ENCODE measurements around the gene ZNF304.

DNA sequence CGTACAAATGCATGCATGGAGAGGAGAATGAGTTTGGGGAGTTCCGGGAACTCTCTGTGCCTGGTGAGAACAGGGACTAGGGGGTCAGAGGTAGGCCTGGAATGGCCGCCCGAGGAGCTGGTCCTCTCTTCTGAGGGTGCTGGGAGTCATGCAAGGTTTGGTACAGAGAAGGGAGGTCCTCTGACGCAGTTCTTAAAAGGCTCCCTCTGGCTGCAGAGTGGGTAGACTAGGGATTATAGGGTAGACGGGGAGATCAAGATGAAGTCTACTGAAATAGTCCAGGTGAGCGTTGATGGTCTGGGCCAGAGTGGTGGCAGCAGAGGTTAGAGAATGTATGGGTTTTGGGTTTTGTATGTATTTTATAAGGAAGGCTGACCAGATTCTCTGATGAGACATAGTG lies 796 bp downstream of the ZNF304 start:
- TF ChIP-seq, protein P1, sequence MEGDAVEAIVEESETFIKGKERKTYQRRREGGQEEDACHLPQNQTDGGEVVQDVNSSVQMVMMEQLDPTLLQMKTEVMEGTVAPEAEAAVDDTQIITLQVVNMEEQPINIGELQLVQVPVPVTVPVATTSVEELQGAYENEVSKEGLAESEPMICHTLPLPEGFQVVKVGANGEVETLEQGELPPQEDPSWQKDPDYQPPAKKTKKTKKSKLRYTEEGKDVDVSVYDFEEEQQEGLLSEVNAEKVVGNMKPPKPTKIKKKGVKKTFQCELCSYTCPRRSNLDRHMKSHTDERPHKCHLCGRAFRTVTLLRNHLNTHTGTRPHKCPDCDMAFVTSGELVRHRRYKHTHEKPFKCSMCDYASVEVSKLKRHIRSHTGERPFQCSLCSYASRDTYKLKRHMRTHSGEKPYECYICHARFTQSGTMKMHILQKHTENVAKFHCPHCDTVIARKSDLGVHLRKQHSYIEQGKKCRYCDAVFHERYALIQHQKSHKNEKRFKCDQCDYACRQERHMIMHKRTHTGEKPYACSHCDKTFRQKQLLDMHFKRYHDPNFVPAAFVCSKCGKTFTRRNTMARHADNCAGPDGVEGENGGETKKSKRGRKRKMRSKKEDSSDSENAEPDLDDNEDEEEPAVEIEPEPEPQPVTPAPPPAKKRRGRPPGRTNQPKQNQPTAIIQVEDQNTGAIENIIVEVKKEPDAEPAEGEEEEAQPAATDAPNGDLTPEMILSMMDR (IDR thresholded peaks at IDR 0.05) = no peak
- no peak for TF ChIP-seq POLR2A (IDR thresholded peaks at IDR 0.05)
